Limb (tissue), 2 donors: ENCODE data around the gene KDSR.

Experiments
- DNase-seq, 2 donors: peaks; one replicate each; pipeline ENCODE4 v3.0.0-alpha.2; 2016; ENCODE audit errors: extremely low spot score in 2 of 2

KDSR gene

DNA sequence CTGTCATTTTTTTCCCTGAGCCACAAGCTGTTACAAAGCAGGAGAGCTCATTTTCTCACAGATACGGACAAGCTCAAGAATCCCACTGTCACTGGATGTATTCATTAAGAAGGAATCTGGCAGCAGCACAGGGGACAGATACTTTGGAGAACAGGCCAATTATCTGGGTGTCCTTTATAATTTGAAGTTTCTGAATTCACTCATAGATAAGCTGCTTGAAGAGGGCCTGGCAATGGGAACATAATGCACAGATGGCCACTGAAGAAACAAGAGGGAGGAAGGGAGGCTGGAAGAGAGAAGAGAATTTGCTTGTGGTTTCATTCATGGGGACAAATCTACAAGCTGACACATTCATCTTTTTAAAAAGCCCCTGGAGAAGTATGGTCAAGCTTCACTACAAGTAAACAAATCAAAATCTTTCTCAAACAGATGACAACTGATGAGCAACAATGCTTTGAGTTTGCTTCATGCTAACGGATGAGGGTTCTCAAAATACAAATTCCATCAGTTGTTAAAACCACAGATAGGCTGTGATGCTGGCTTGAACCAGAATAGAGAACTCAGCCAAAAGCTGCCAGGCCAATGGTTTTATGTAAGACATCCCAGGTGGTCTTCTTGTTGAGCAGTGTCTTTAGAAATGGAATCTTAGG, 59.3 kb downstream of the KDSR start:
- DNase-seq: no peak

DNA sequence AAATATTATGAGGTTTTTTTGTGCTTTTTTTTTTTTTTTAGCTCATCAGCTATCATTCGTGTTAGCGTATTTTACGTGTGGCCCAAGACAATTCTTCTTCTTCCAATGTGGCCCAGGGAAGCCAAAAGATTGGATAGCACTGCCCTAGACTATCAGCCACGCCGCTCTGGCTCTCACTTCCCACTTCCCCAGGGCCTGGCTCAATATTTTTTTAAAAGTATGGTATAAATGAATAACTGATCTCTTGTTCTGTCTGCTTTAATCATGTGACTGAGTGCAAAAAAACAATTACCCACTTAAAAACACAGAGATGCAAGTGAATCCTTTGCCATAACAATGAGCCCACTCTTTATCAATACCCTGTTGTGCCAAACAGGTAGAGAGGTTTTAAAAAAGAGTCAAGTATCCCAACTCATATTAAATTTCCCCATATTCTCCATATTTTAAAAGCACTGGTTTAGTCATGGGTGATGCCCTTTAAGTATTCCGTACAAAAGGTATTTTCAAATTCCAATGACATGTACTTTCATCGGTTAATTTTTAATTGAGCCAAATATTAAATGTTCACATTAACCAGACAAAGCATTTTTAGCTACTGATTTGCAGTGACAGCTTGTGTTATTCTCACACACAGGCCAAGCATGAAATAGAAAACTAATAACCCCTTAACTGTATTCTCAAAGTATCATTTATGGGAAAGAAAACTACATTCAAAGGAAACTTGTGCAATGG, 60.0 kb downstream of the KDSR start:
- DNase-seq: no peak

DNA sequence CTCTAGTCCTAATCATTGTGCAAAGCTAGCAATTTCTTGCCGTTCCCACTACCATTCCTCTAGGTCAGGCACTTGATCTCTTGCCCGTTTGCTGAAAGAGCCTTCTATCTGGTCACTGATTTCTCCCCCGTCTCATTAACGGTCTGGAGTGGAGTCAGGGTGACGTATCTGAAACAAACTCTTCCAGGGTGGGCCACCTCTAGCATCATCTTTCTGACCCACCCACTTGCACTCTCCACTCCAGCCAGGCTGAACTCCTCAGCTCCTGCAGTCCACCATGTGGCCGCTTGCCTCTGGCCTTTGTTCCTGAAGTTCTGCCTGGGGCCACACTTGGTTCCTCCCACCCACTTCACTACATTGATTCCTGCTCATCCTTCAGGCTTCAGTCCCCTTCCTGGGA, 60.8 kb downstream of the KDSR start:
- no peak for DNase-seq

GRCh38 chr18:63303547-63303946, 63.5 kb downstream of the KDSR start:
- DNase-seq: no peak

DNA sequence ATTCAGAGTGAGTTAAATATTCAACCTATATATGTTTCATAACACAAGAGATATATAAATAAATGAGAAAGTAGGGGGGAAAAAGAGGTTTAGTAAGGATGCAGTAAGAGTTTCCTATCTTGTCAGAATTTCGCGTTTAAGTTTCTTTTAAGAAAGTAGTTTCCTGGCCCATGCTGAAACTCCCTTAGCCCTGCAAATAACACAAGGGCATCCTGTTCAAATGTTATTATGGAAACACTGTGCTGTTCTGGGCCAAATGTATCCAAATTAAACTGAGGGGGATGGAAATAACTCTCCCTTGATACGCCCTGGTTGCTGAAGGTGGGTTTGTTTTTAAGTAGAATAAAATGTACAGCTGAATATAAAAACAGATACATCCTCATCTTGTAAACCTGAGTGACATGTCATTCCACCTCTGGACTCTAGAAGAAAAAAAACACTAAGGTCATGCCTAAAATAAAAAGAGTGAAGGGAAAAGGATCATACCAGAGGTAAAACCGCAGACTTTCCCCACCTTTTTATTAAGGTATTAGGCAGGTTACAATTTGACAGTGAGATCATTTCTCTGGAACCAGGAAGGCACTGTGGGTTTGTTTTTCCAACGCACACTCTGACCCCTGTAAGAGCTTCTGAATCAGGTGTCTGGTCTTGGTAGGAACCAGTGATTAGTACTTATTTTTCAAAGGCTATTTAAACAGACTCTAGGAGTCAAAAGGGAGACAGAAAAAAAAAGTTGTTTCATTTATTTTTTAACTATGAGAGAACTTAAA, 64.2 kb downstream of the KDSR start:
- no peak for DNase-seq

GRCh38 chr18:63302220-63302619, 64.8 kb downstream of the KDSR start:
- no peak for DNase-seq

- DNase-seq: no peak
Observed at GRCh38 chr18:63301434-63301833, 65.6 kb downstream of the KDSR start.

DNA sequence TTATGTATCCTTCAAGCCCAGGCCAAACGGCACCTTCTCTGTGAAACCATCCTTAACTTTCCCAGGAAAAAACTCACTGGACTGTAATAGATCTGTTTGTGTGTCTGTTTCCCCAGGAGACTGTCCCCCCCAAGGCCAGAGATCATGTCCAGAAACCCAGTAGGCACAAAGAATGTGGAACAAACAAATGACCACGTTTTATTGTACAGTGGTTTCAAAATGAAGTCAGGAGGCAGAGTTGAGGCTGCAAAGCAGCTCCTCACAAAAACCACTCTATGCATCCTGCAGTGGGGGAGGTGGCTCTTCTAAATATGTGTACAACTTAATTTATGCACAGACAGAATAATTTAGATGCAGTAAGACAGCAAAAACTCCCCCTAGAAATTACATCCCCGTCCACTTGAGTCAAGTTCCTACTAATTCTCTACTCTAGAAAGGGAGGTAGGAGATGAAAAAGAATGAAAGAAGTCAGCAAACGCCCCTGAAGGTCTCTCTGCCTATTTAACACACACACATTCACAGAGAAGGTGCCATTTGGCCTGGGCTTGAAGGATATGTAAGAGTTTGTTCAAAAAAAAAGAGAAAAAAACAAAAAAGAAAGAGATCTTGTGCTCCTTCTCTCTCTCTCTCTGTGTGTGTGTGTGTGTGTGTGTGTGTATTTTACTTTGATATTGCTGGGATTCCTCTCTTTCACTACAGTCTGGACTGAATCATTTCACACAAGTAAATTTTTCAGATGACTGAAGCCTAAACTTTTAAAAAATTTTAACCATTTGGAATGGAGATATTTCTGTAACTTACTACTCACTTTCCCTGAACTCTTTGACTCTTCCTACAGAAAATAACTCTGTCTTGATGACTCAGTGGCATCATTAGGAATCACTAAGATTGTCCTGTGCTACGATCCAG, 66.9 kb downstream of the KDSR start:
- DNase-seq: no peak

- no peak for DNase-seq
Observed at GRCh38 chr18:63298400-63299365, 68.3 kb downstream of the KDSR start.

- DNase-seq: no peak
Observed at GRCh38 chr18:63297687-63298399, 69.2 kb downstream of the KDSR start.

DNA sequence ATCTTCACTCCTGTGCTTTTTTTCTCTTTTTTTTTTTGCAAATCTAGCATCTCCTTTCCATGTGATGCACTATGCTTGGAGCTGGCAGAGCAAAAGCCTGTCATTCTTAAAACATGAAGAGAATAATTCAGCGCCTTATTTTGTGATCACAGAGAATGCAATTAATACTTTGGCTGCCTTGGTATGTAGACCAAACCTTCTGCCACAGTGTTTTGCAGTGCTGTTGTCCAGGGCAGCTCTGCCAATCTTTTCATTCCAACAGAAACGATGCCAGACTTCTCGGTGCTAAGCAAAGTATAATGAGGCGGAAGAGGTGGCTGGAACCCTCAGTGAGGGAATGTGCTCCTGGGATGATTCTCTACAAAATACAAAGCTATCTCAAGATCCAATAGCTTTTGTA, 73.1 kb downstream of the KDSR start:
- DNase-seq: no peak

DNA sequence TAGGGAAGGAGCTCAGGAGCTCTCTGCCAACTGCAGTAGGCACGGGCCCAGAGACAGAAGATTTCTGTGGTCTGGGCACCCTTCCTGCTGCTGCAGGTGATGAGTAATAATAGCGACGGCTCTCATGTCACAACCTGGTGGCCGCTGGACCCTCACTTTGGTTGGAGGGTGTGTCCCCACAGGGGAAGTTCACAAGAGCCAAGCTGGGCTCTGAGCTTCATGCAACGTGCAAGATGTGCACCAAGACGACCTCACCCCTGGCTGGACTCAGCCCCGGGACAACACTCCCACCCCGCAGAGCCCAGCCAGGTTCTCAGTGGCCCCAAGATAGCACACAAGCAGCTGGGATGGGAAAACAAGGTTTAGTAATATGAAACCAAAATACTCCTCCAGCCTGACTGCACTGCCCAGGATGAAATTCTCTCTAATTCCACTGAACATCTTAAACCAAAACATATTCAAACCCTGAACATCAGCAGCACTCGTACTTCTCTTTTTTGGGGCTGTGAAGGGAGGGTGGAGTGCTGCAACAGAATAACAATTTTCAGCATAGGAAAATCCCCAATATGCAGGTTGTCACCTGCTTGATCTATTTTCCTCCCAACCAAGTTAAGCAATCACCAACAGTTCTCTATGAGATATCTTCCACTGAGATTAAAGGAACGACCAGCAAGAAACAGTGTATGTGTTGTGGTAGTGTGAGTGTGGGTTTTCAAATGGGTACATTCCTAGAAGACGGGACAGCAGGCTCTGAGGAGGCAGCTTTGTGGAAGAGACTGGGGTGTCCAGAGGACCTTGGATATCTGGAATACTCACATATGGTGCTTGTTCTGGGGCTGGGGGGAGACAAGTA, 73.9 kb downstream of the KDSR start:
- no peak for DNase-seq

DNA sequence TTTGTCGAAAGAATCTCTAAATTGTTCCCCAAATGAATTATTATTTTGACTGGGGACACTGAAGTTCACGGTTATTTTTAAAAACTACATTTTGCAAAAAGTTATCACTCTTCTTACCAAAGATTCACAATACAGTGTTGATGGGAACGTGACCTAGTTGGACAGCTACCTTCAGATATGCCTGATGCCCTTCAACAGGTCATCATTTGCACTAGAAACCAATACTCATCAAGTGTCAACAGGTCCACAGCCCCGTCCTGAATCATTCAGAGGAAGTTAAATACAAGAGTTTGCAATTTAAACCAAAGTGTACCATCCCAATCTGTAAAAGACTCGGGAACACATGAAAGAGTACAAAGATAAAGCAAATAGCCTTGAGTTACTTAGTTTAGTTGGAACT, 75.7 kb downstream of the KDSR start:
- DNase-seq: no peak

DNA sequence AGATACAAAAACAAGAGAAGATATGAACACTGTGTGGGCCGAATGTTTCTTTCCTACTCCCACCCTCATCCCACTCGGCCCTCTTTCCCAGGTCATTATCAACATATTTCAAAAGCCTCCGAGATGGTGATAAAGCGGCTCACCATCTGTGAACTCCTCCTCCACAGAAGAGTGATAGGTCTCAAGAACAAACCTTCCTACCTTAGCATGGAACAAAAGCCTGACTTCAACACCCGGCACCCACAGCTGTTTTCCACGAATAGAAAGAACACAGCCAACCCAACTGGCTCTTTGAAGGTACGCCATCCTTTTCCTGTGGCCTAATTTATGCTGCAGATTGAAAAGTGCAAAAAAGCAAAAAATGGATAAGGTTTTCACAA, 76.2 kb downstream of the KDSR start:
- no peak for DNase-seq

DNA sequence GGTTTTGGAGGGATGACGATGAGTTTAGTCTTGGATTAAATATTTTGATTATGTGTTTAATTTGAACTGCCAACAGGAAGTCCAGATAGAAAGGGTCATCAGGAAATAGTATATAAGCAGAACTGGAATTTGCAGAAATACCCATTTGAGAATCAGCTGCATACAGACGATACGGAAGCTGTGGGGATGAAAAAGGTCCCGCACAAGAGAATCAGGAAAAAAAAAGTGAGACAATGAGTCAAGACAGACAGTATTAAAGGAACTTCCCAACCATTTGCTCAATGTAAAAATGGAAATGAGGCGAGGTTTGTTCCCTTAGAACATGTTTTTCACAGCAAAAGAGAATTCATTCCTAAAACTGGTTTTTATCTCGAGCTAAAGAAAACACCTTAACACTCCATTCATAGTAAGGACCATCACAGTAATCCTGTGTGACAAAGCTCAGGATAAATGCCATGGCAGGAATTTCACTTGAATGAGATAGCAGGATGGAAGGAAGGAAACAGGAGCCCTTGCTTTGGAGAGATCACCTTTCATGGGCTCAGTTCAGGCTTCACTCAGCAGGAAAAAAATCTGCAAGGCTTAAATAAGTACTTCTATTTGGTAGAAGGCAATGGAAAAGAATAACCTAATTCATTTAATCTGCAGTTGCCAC, 76.7 kb downstream of the KDSR start:
- DNase-seq: no peak

- DNase-seq: no peak
Observed at GRCh38 chr18:63288311-63288710, 78.7 kb downstream of the KDSR start.

DNA sequence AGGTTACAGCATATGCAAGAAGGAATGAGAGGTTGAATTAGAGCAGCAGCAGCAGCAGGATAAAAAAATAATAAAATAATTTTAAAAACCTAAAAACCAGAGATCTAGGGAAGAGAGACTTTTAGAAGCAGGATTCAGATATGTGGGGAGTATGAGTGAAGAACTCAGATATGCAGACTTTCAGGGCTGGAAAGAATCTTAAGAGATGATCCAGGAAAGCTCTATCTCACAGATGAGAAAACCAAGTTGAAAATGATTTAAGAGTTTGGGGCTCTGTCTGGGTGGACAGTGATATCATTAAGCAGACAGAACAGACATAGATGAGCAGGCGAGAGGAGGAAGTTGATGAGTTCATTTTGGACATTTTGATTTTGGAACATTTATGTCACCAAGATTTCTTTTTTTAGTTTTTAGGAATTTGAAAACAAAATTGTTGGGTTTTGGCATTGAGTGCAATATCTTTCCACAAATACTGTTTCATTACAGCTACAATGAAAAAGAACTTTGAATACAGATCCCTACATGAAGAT, 79.2 kb downstream of the KDSR start:
- DNase-seq: no peak

GRCh38 chr18:63286926-63287325, 80.1 kb downstream of the KDSR start:
- DNase-seq: no peak
